Activated T-cell treated with anti-CD3 and anti-CD28 coated beads for 1 hour (primary cell): Measurements from ENCODE around the gene SQOR.

Experiments
- DNase-seq: peaks from one replicate; pipeline ENCODE4 v3.0.0-alpha.2; 2020; ENCODE audit warnings: low read depth

The SQOR gene

GRCh38 chr15:45634432-45635190, at the start of gene SQOR:
Gene SQOR, plus strand, starts transcription at chr15:45635029. Its CDS starts 23,895 bp downstream, at chr15:45658924.
- peak; percentile 53 for DNase-seq

- DNase-seq, result no peak
Measured at GRCh38 chr15:45585069-45585791, 49.6 kb upstream of the SQOR start.

GRCh38 chr15:45586125-45586524, 48.7 kb upstream of the SQOR start:
- no peak for DNase-seq

GRCh38 chr15:45586601-45587094, 48.2 kb upstream of the SQOR start:
- no peak for DNase-seq

GRCh38 chr15:45587095-45587862, 47.5 kb upstream of the SQOR start, which contains the start of gene BLOC1S6:
Gene BLOC1S6, plus strand, starts transcription at chr15:45587379. Its CDS starts 65 bp downstream, at chr15:45587444.
- peak; percentile 80 for DNase-seq

- no peak for DNase-seq
Measured at GRCh38 chr15:45587863-45588170, 47.0 kb upstream of the SQOR start.

- DNase-seq, result no peak
Measured at GRCh38 chr15:45588219-45588875, 46.5 kb upstream of the SQOR start.

GRCh38 chr15:45589256-45589655, 45.6 kb upstream of the SQOR start:
- no peak for DNase-seq

GRCh38 chr15:45594319-45594718, 40.5 kb upstream of the SQOR start:
- no peak for DNase-seq

GRCh38 chr15:45594835-45595530, 39.8 kb upstream of the SQOR start:
- no peak for DNase-seq

- DNase-seq, result no peak
Measured at GRCh38 chr15:45603881-45604280, 30.9 kb upstream of the SQOR start.

GRCh38 chr15:45604326-45604725, 30.5 kb upstream of the SQOR start:
- DNase-seq, result no peak

- DNase-seq, result no peak
Measured at GRCh38 chr15:45606413-45606812, 28.4 kb upstream of the SQOR start.

GRCh38 chr15:45606841-45607240, 28.0 kb upstream of the SQOR start:
- no peak for DNase-seq

- no peak for DNase-seq
Measured at GRCh38 chr15:45611305-45611704, 23.5 kb upstream of the SQOR start.

GRCh38 chr15:45612790-45613415, 21.9 kb upstream of the SQOR start:
- DNase-seq, result no peak

GRCh38 chr15:45616901-45617323, 17.9 kb upstream of the SQOR start:
- no peak for DNase-seq

- DNase-seq, result no peak
Measured at GRCh38 chr15:45618813-45619212, 16.0 kb upstream of the SQOR start.

- DNase-seq, result no peak
Measured at GRCh38 chr15:45628136-45628535, 6.7 kb upstream of the SQOR start.

GRCh38 chr15:45630917-45631691, 3.7 kb upstream of the SQOR start:
- DNase-seq, result no peak
